ENCODE data around the gene ATP5F1E. TPM values are rescaled to one million over a fixed set of nuclear protein-coding genes. Genes with fewer than 3 reads are reported as not detected.
"Not testable (repeated sequence)": the region's sequence is repeated elsewhere in the genome, so short reads cannot be mapped to it uniquely, and the experiment has no call there.

The ATP5F1E gene
- total RNA-seq, 1 donor from 2014 or later: 60.1 TPM

DNA sequence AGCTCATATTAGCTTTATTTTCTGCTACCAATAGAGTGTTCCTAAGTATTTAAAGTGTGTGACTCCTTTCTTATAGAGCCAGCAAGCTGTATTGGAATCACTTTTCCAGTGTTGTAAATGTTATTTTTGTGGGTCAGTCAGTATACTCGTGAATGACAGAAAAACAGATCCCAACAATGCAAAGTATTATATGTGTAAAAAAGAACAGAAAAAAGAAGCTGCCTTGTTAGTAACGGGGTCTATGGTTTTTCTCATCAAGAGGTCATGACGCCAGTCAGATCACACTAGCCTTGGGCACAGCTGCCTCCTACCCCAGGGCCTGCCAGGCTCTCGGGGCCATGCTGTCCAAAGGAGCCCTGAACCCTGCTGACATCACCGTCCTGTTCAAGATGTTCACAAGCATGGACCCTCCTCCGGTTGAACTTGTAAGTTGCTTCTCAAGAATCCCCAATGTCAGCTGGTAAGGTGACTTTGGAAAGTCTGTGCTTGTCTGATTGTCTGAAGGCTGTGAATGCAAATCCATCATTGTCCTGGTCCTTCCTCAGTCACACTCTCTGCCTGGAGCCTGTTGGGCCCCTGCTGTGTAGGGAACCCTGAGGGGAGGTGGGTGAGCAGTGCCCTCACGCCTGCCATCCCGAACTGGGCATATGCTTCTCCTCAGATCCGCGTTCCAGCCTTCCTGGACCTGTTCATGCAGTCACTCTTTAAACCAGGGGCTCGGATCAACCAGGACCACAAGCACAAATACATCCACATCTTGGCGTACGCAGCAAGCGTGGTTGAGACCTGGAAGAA, 41.3 kb downstream of the ATP5F1E start:
- DNase-seq (ENCODE audit: low spot score): no peak

DNA sequence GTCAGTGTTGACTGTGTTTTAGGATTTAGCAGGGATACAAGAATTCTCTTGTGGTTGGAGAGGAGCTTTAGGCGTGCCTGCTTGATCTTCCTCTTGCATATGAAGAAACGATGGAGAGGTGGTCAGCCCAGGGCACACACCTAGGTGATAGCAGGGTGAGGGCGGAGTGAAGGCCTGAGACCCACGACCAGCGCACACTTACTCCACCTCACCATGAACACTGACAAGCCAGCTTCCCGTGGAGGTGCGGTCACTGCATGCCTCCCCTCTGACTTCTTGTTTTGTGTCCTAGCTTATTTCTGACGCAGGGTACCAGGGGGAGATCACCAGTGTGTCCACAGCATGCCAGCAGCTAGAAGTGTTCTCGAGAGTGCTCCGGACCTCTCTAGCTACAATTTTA, 42.9 kb downstream of the ATP5F1E start:
- no peak for DNase-seq (ENCODE audit: low spot score)

DNA sequence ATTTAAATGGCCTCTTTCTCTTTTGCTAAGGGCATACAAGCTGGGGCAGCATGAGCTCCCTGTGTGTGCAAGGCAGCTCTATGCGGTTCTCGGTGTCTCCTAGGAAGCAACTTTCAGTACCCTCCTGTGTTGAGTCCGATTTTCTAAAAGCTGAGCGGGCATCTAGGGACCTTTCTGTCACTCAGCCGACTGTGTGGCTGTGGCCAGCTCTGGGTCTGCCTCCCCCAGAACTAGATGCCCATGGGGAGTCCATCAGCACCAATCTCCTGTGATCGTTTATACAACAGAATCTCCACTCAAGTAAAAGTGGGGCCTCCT, 43.6 kb downstream of the ATP5F1E start:
- DNase-seq (ENCODE audit: low spot score): no peak

DNA sequence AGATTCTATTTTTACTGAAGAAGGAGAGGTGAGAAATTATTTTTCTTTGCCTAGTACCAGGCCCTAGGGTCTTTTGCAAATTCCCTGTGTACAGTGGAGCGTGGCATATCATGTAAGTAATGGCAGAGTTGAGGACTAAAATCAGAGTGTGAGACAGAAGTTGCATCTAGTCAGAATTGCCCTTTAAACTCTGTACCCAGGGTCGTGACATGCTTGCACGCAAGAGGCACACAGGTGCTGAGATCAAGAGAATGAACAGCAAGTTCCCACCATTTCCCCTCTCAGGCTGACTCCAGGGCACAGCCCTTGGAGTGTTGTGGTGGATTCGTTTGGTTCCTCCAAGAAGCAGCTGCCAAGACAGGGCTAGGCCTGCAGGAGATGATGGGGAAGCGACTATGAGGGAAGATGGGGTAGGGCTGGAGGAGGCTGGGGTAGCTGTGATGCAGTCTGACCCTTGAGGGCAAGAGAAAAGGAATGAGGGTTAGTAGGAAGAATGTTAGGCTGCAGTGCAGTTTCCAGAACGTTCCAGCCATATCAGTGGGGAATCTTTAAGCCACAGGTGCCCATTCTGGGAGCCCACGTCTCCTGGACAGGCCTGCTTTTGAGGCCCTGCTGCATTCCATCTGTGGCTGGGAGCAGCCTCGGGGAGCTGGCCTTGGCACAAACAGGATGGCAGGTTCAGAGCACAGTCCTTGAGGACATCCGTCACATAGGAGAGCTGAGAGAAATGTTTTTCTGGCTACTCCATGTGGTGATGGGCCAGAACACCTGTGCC, 44.2 kb downstream of the ATP5F1E start:
- DNase-seq (ENCODE audit: low spot score): no peak

DNA sequence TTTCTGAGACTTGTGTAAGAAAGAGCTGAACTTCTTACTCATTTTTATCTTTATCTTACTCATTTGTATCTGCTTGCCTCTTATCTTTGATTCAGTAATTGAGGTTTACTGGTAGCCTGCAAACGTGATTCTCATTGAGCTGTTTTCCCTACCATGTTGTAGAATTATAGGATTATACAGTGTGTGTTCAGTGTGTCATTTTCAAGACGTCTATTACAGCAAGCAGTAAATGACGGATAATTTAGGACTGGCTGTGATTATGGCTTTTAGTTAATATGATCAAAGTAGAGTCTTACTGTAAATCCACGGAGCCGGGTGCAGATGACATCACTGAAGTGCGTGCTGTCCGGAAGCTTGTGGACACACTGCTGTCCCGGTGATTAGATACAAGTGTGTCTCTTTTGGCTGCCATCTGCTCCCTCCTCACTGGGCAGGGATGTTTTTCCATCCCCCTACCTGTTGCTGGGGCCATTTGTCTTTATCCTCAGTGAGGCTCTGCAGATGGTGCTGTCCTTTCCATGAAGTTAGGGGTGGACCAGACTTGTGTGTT, 45.1 kb downstream of the ATP5F1E start:
- no peak for DNase-seq (ENCODE audit: low spot score)

DNA sequence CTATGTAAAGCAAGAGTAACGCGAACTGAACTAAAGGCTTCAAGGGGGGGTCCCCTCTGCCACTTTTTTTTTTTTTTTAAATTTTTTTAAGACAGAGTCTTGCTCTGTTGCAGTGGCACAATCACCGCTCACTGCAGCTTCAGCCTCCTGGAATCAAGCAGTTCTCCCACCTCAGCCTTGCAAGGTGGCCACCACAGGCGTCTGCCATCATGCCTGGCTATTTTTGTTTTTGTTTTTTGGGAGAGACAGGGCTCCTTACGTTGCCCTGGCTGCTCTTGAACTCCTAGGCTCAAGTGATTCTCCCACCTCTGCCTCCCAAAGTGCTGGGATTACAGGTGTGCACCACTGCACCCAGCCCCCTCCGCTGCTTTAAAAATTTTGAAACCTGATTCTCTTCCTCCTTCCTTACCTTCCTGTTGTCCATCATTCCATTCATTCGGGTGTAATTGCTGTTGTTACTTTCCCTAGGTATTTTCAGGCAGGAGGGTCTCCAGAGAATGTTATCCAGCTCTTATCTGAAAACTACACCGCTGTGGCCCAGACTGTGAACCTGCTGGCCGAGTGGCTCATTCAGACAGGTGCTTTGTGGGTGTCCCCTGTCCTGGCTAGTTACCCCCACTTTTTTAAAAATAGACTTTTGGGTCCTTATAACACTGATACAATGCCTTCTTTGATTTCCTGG, 45.7 kb downstream of the ATP5F1E start:
- no peak for DNase-seq (ENCODE audit: low spot score)

DNA sequence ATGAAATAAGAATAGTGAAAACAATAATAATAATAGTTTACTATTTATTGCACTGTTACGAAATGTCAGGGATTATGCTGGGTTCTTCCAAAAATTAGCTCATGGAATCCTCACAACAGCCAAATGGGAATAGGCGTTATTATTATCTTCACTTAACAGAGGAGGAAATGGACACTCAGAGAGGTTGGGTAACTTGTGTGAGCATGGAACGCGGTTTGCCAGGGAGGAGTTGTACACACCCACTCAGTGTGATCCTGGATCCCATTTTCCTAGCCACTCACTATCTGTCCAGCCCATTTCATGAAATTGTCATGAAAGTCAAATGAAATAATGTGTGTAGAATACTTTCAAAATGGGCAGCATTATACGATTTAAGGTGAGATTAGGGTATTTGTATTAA, 46.5 kb downstream of the ATP5F1E start:
- no peak for DNase-seq (ENCODE audit: low spot score)

DNA sequence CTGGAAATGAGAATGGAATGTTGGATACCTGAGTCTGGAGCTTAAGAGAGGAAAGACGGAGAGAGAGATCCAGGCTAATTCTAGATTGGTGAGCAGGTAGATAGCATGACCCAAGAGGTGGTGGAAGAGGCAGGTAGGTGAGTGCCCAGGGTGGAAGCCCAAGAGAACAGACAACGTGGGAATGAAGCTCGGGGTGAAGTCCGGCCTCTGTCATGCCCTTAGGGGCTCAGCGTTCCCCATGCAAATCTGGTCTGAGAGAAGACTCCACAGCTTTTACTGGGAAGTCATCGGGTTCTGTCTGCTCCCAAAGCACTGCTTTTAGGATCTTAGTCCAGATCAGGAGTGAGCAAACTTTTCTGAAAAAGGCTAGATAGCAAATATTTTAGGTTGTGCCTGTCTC, 47.4 kb downstream of the ATP5F1E start:
- DNase-seq (ENCODE audit: low spot score): no peak

DNA sequence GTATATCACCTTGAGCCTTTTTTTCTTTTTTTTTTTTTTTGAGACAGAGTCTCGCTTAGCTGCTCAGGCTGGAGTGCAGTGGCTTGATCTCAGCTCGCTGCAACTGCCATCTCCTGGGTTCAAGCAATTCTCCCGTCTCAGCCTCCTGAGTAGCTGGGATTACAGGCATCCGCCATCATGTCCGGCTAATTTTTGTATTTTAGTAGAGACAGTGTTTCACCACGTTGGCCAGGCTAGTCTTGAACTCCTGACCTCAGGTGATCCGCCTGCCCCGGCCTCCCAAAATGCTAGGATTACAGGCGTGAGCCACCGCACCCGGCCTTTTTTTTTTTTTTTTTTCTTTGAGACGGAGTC, 49.0 kb downstream of the ATP5F1E start:
- DNase-seq (ENCODE audit: low spot score): not testable (repeated sequence)

DNA sequence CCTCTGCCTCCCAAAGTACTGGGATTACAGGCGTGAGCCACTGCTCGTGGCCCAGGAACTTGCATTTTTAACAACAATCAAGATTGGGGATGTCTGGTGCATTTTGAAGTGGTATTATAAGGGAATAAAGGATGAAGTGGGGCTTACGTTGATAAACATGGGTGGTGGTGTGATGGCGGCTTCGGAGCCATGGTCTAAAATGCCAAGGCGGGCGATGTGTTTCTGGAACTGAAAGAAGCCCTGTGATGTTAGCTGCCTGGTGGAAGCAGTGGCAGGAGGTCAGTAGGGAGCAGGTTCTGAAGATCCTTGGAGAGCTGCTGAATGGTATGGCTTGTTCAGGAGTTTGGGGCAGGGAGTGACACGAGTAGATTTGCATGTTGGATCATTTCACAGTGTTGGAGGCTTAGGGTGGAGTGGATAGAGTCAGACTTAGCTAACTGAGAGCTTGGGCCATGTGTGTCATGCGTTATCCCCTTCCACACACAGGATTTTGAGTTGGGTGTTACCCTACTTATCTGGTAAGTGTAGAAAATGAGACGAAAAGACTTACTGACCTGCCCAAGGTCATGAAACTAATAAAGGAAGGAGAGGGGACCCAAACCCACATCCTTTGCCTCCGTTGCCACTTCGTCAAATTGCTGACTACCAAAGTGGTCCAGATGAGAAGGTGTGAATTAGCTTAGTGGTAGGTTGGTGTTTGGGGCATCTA, 49.6 kb downstream of the ATP5F1E start:
- no peak for DNase-seq (ENCODE audit: low spot score)

DNA sequence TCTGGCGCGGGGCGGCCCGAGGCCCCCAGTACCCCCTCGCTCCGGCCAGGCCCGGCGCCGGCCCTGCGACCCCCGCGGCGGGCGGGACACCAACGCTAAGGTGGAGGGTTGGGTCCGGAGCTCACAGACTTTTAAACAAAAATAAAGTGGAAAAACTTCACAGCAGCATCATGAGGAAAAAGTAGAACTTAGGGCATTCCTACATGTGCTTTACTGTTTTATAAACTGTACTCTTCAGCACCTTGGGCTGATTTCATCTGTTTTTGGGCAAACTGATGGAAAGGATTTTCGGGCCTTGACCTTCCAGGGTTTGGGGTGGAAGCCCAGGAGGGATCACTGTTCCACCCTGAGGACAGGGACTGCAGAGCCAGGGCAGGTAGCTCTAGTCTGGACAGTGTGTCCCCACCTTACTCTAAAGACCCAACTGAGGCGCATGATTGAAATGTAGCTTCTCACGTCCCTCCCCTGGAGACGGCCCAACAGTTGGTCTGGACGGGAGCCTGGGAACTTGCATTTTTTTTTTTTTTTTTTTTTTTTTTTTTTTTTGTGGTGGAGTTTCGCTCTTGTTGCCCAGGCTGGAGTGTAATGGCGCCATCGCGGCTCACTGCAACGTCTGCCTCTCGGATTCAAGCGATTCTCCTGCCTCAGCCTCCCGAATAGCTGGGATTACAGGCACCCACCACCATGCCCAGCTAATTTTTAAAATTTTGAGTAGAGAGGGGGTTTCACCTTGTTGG, 50.3 kb downstream of the ATP5F1E start:
- no peak for DNase-seq (ENCODE audit: low spot score)

DNA sequence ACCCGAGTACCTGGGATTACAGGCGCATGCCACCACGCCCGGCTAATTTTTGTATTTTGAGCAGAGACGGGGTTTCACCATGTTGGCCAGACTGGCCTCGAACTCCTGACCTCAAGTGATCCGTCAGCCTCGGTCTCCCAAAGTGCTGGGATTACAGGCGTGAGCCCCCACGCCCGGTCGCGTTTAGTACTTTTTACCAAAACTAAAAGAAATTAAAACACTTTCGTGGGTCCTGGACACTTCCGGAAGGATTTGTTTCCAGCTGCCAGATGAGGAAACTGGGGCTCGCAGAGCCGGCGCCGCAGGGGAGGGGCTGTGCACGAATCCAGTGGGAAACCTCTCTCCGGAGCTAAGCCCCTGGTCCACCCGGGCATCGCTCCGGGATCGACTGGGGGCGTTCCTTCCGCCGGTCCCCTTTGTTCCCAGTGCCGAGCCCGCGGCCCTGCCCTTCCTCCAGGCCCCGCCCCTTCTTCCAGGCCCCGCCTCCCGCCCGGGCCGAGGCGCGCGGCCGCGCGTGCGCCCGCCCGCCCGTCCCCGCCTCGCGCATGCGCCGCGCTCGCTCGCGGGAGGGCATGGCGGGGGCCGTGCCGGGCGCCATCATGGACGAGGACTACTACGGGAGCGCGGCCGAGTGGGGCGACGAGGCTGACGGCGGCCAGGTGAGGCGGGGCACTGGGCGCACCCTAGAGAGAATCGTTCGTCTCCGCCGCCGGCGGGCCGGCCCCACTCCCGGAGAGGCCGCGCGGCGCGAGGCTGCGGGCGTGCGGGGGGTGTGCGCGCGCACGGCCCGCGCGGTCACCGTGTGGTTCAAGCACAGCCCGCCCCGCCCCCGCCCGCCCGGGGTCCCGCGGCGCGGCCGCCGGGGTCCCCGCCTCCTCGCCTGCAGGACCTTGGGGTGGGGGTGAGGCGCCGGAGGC, 51.2 kb downstream of the ATP5F1E start, which contains the start of gene NELFCD:
TSS of gene NELFCD (plus strand) at position 546 of the 917 bp plus-strand sequence. CDS start at position 600, 54 bp downstream.
- peak; percentile 86 for DNase-seq (ENCODE audit: low spot score)

DNA sequence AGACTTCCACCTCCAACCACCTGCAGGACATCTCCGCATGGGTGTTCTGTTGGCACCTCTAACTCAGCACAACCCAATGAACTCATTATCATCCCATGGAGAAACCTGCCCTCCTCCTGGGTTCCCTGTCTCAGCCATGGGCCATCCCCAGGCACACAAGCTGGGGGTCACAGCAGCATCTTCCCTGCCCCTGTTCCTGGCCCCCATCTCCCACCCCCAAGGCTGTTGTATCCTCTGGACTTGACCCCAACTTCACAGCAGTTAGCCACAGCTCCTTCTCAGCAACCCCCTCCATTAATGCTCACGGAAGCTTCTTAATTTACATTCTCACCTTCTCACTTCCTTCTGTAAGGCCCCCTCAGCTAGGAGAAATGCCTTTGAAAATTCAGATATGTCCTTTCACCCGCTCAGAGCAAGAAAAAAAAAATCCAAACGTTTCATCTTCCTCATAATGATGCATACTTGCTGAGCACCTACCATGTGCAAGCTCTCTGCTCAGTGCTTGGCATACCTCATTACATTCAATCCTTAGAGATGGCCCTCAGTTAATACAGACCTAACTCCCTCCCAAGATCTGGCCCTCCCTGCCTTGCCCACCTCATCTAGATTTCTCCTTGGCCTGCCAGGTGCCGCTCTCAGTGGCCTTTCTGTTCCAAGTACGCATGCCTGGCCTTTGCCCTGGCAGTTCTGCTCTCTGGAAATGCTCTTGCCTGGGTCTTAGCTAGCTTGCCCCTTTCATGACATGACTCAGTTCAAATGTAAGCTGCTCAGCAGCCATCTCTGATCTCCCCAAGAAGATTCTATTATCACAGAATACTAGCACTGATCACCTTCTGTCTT, 53.6 kb downstream of the ATP5F1E start:
- no peak for DNase-seq (ENCODE audit: low spot score)

DNA sequence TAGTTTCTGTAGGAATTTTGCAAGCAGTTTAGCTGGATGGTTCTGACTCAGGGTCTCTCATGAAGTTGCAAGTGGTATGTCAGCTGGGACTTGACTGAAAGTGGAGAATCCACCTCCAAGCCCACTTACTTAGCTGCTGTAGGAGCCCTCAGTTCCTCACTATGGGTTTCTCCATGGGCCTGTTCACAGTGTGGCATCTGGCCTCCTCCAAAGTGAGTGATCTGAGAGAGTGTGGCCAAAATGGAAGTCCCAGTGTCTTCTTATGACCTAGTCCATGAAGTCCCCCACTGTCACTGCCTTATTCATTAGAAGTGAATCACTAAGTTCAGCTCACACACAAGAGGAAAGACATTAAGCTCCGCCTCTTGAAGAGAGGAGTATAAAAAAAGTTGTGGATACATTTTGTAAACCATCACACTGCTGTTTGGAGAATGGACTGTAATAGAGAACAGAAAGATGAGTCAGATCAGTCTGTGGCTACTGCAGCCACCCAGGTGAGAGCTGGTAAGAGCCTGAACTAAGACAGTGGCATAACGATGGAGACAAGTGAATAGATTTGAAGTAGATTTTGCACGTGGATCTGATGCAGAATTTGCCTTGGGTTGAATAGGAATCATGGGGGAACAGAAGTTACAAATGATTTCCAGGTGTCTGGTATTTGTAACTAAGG, 55.9 kb downstream of the ATP5F1E start:
- no peak for DNase-seq (ENCODE audit: low spot score)
